GM23338 (cell line): ENCODE data around the gene TNFSF13B. TPM values are rescaled to one million over a fixed set of nuclear protein-coding genes. Genes with fewer than 3 reads are reported as not detected.

ENCODE experiments used
- CREB1 ChIP-seq: fragments of 250-450 bp; sonication (Bioruptor Pico); IDR thresholded peaks from 2 replicates; pipeline ENCODE4 v1.5.0; 2020; ENCODE audit warnings: low read depth, mild to moderate bottlenecking, moderate library complexity
- CTCF ChIP-seq, 2 experiments: fragments of 200-600 bp in 1 of 2; sonication (generic) in 1 of 2; conservative IDR thresholded peaks; 2 replicates each; pipeline versions ENCODE4 v1.5.1 to v1.6.1; 2016 to 2017; ENCODE audit warnings: antibody characterized with exemption in 2 of 2, low read depth in 2 of 2, mild to moderate bottlenecking in 2 of 2, moderate library complexity in 1 of 2
- EZH2 ChIP-seq: fragments of 200-600 bp; sonication (generic); IDR thresholded peaks from one replicate; pipeline ENCODE4 v1.8.0; 2017; ENCODE audit warnings: antibody characterized with exemption, mild to moderate bottlenecking, low read depth; ENCODE audit not compliant: unreplicated experiment
- JUNB ChIP-seq: IDR thresholded peaks from one replicate; pipeline ENCODE4 v1.6.1; 2016; ENCODE audit warnings: antibody characterized with exemption; ENCODE audit not compliant: unreplicated experiment
- NANOG ChIP-seq: IDR thresholded peaks from 2 replicates; pipeline ENCODE4 v1.6.1; 2016; ENCODE audit warnings: antibody characterized with exemption, borderline replicate concordance
- REST ChIP-seq: IDR thresholded peaks from one replicate; pipeline ENCODE4 v1.6.1; 2018; ENCODE audit warnings: antibody characterized with exemption; ENCODE audit not compliant: unreplicated experiment
- ZNF114 ChIP-seq: fragments of 250-450 bp; sonication (Bioruptor Pico); IDR thresholded peaks from 2 replicates; pipeline ENCODE4 v1.5.0; 2020; ENCODE audit warnings: mild to moderate bottlenecking, moderate library complexity
- ZNF462 ChIP-seq: fragments of 250-450 bp; sonication (Bioruptor Pico); IDR thresholded peaks from 2 replicates; pipeline ENCODE4 v1.5.0; 2020; ENCODE audit warnings: mild to moderate bottlenecking, moderate library complexity
- polyA plus RNA-seq: library from polyadenylated mRNA; unstranded; fragments of >200 nt; fragmentation: Nextera tagmentation; extraction: Ambion mirVana; gene quantifications from 2 replicates; pipeline ENCODE4 v1.2.1, GENCODE V29; 2016
- total RNA-seq: library from RNA; depleted of rRNA; stranded (reverse); fragments of >200 nt; shearing (Covaris generic); gene quantifications from 2 replicates; pipeline ENCODE4 v1.2.3, GENCODE V29; 2014

Gene TNFSF13B
- total and polyA plus RNA-seq, 2 experiments from 2014 or later: 0.10 to 0.55 TPM

DNA sequence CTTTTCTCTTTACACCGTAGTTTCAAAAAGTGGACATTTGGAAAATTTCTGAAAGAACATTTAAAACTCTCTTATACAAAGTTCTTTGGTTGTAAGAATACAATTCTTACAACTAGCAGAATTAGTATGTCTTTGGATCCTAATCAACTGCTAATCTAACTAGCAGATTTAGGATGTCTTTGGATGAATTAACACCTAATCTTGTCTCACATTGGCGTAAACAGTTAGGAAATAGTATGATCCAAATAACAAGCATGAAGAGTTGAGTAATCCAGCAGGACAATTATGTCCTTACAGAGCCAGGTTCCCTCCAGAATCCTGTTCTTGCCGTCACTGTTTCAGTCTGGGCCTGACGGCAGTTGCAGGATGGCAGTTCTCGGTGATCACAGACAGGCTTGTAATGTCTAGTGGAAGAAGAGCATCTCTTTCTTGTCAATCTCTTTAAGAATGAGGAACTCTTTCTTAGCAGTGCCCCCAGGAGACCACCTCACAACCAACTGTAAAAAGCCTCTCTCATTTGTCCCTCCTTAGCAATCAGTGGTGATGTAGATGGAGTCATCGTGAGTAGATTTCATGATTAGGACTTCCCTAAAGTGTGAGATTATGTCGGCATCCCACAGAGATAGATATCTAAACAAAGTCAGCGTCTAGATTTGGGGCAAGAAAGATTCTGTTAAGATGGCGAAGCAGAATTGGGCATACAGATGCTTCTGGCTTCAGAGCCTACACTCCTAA, 5.7 kb upstream of the TNFSF13B start (continued):
- TF ChIP-seq ZNF462 (no peak), JUNB (no peak), REST (no peak), CREB1 (no peak), NANOG (no peak), CTCF (conservative IDR thresholded peaks at IDR 0.05; ENCODE audit: low read depth in 2 of 2) (no peak), ZNF114 (no peak), EZH2 (no peak)
